Caco-2 (cell line): Measurements from ENCODE around the gene ZNRF1. TPM values are rescaled to one million over a fixed set of nuclear protein-coding genes. Genes with fewer than 3 reads are reported as not detected.

Experiments used
- BruUV-seq: library from RNA; stranded (reverse); fragments of 400-500 nt; replicated peaks from 2 replicates; lab custom pipeline; 2021; lab: Mats Ljungman, UMichigan
- CTCF ChIA-PET: fragments of 300-600 bp; sonication (Branson Sonifier 250); formaldehyde crosslinking; loops from one replicate; lab custom pipeline; 2022; ENCODE audit warnings: antibody characterized with exemption; lab: Charles Lee
- POLR2A ChIA-PET: fragments of 300-600 bp; sonication (Branson Sonifier 250); formaldehyde crosslinking; loops from one replicate; lab custom pipeline; 2022; ENCODE audit warnings: antibody characterized with exemption; lab: Charles Lee
- DNase-seq, 2 experiments: peaks; one replicate each; pipeline versions ENCODE4 v3.0.0 to v3.0.0-alpha.2; 2020 to 2022
- H3K27me3 ChIP-seq: replicated peaks from 2 replicates; pipeline ENCODE4 v1.6.0; 2011; ENCODE audit warnings: low read length; ENCODE audit not compliant: control insufficient read depth, insufficient read depth
- H3K36me3 ChIP-seq: 2 replicates; pipeline ENCODE4 v1.5.1; 2011; ENCODE audit warnings: low read length; ENCODE audit not compliant: control insufficient read depth, insufficient read depth
- H3K4me1 ChIP-seq: fragments of 250-450 bp; sonication (Bioruptor Pico); 2 replicates; pipeline ENCODE4 v1.5.1; 2020; ENCODE audit warnings: mild to moderate bottlenecking
- H3K4me3 ChIP-seq: 2 replicates; pipeline ENCODE4 v1.5.1; 2011; ENCODE audit warnings: low read depth, mild to moderate bottlenecking, control low read depth, low read length
- H3K9me3 ChIP-seq: fragments of 250-450 bp; sonication (Bioruptor Pico); 2 replicates; pipeline ENCODE4 v1.5.1; 2020; ENCODE audit warnings: mild to moderate bottlenecking, moderate library complexity
- H3K27ac Mint-ChIP-seq: one replicate; pipeline ENCODE4 v1.8.0; 2022; ENCODE audit warnings: mixed read lengths; ENCODE audit not compliant: unreplicated experiment
- H3K27me3 Mint-ChIP-seq: one replicate; pipeline ENCODE4 v1.8.0; 2022; ENCODE audit warnings: mixed read lengths; ENCODE audit not compliant: insufficient read depth, unreplicated experiment
- H3K36me3 Mint-ChIP-seq: one replicate; pipeline ENCODE4 v1.8.0; 2022; ENCODE audit warnings: mild to moderate bottlenecking, mixed read lengths; ENCODE audit not compliant: insufficient read depth, unreplicated experiment
- H3K4me1 Mint-ChIP-seq: one replicate; pipeline ENCODE4 v1.8.0; 2022; ENCODE audit warnings: low read depth, mixed read lengths; ENCODE audit not compliant: unreplicated experiment
- H3K4me3 Mint-ChIP-seq: one replicate; pipeline ENCODE4 v1.8.0; 2022; ENCODE audit warnings: mild to moderate bottlenecking, moderate library complexity, mixed read lengths; ENCODE audit not compliant: unreplicated experiment
- H3K9me3 Mint-ChIP-seq: one replicate; pipeline ENCODE4 v1.8.0; 2022; ENCODE audit warnings: mixed read lengths; ENCODE audit not compliant: unreplicated experiment
- CTCF ChIP-seq, 2 experiments: fragments of 200-600 bp in 1 of 2; IDR thresholded peaks; 1 replicate in 1 of 2; 2 replicates in 1 of 2; pipeline versions ENCODE4 v1.5.1 to v1.8.0; 2011 to 2022; ENCODE audit warnings: antibody characterized with exemption in 1 of 2, control low read depth in 1 of 2, inconsistent platforms in 1 of 2, low read depth in 1 of 2, low read length in 1 of 2, mild to moderate bottlenecking in 1 of 2, moderate library complexity in 1 of 2; ENCODE audit not compliant: insufficient read depth in 1 of 2, severe bottlenecking in 1 of 2, unreplicated experiment in 1 of 2
- intact Hi-C: fragments of 100-400 bp; cut with micrococcal nuclease; formaldehyde crosslinking; loops from one replicate; pipeline ENCODE4 v1.10.0; 2022; ENCODE audit not compliant: unreplicated experiment
- total RNA-seq: library from RNA; stranded (reverse); gene quantifications from 2 replicates; pipeline ENCODE4 v1.2.3, GENCODE V29; 2022

The ZNRF1 gene
- total RNA-seq, 1 experiment from 2014 or later, result 68.6 TPM

- H3K27me3 ChIP-seq, result no peaks in the 10 kb centered on the region
- TF ChIP-seq CTCF (IDR thresholded peaks at IDR 0.05; ENCODE audit: insufficient read depth in 1 of 2, low read depth in 1 of 2, low read length in 1 of 2, severe bottlenecking in 1 of 2, unreplicated experiment in 1 of 2), result no peak
- POLR2A ChIA-PET, result no interaction called here
- Mint-ChIP-seq H3K36me3 (peaks cover 5% of the 10 kb centered on the region), H3K27ac (no peak overlapping the region), H3K4me1 (no peaks in the 10 kb centered on the region), H3K4me3 (no peak overlapping the region), H3K27me3 (no peaks in the 10 kb centered on the region), H3K9me3 (no peaks in the 10 kb centered on the region)
- peaks cover 1% of the 10 kb centered on the region; the same call in 1 of the 2 replicates for H3K36me3 ChIP-seq
- DNase-seq, result peak in 1 of 2 experiments; percentile 30
- no TSS peak for BruUV-seq
- no peaks in the 10 kb centered on the region for H3K4me1 ChIP-seq
- intact Hi-C loops, result no loop called here
- CTCF ChIA-PET, result interaction anchor here (0.6 kb wide), 1 partner anchor 154 kb away, joined by 3 read pairs; the partner anchor contains the start of gene WDR59
- peaks cover 6% of the 10 kb centered on the region; the same call in 1 of the 2 replicates for H3K9me3 ChIP-seq
- no peak overlapping the region for H3K4me3 ChIP-seq
Observed at GRCh38 chr16:75139498-75139897, 140.7 kb downstream of the ZNRF1 start.

DNA sequence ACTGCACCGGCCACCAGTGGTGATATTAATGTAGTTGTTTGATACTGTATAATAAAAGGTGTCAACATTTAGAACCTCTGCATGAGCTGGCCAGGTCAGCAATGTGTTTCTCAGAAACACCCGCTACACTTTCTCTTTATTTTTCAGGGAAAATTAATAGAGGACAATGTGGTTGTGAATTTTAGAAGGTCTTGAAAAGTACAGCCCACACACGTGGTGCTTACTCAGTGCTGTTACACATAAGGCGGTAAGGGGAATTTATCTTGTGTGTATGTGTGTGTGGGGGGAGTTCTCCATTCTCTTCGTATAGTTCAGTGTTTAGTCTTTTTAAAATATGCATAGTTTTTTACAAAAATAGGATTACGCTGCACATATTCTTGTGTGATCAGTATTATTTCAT lies 145.1 kb downstream of the ZNRF1 start:
- CTCF ChIA-PET, result no interaction called here
- H3K27ac Mint-ChIP-seq, result no peak overlapping the region
- Histone ChIP-seq H3K4me3 (no peak overlapping the region), H3K36me3 (peaks cover 1% of the 10 kb centered on the region; the same call in 1 of the 2 replicates), H3K27me3 (no peaks in the 10 kb centered on the region), H3K9me3 (peaks cover 6% of the 10 kb centered on the region; the same call in 1 of the 2 replicates), H3K4me1 (no peaks in the 10 kb centered on the region)
- no peaks in the 10 kb centered on the region for H3K9me3 Mint-ChIP-seq
- intact Hi-C loops, result no loop called here
- H3K27me3 Mint-ChIP-seq, result no peaks in the 10 kb centered on the region
- H3K4me3 Mint-ChIP-seq, result no peak overlapping the region
- POLR2A ChIA-PET, result no interaction called here
- TF ChIP-seq CTCF (IDR thresholded peaks at IDR 0.05; ENCODE audit: insufficient read depth in 1 of 2, low read depth in 1 of 2, low read length in 1 of 2, severe bottlenecking in 1 of 2, unreplicated experiment in 1 of 2), result no peak
- BruUV-seq, result no TSS peak
- peaks cover under 1% of the 10 kb centered on the region for H3K36me3 Mint-ChIP-seq
- DNase-seq, result no peak
- no peaks in the 10 kb centered on the region for H3K4me1 Mint-ChIP-seq

DNA sequence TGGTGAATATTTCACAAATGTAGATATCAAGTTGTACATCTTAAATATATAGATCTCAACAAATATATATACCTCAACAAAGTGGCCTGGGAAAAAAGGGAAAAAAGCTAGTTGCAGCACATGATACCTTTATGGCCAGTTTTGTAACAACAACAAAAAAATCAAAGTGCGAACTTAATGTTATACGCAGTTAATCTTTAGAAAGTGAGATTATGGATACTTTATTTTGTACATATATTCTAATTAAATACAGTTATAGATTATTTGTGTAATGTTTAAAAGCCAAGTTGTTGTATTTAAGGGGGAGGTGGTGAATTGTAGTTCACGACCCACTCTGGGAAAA lies 149.1 kb downstream of the ZNRF1 start:
- Histone ChIP-seq H3K27me3 (no peaks in the 10 kb centered on the region), H3K9me3 (peaks cover 16% of the 10 kb centered on the region), H3K36me3 (no peaks in the 10 kb centered on the region), H3K4me3 (peak overlapping the region; percentile 77), H3K4me1 (no peaks in the 10 kb centered on the region)
- TF ChIP-seq CTCF (IDR thresholded peaks at IDR 0.05; ENCODE audit: insufficient read depth in 1 of 2, low read depth in 1 of 2, low read length in 1 of 2, severe bottlenecking in 1 of 2, unreplicated experiment in 1 of 2), result no peak
- ChIA-PET CTCF (no interaction called here), POLR2A (interaction anchor here (0.7 kb wide), 1 partner anchor 77 kb away, joined by 3 read pairs; no protein-coding TSS in a partner anchor)
- Mint-ChIP-seq H3K4me1 (no peaks in the 10 kb centered on the region), H3K36me3 (peaks cover 33% of the 10 kb centered on the region), H3K27ac (no peak overlapping the region), H3K27me3 (no peaks in the 10 kb centered on the region), H3K9me3 (peaks cover 25% of the 10 kb centered on the region), H3K4me3 (peak overlapping the region; percentile 87)
- no peak for DNase-seq
- intact Hi-C loops, result loop anchor here (1.0 kb wide), 1 partner anchor 20 kb away; no protein-coding TSS in a partner anchor
- BruUV-seq, result TSS peak; percentile 82
